NCI-H1092 (cell line): ENCODE measurements around the gene MGAM2.

Experiments
- DNase-seq: peaks from one replicate; lab custom pipeline; 2025; lab: John Stamatoyannopoulos, UW

The MGAM2 gene

DNA sequence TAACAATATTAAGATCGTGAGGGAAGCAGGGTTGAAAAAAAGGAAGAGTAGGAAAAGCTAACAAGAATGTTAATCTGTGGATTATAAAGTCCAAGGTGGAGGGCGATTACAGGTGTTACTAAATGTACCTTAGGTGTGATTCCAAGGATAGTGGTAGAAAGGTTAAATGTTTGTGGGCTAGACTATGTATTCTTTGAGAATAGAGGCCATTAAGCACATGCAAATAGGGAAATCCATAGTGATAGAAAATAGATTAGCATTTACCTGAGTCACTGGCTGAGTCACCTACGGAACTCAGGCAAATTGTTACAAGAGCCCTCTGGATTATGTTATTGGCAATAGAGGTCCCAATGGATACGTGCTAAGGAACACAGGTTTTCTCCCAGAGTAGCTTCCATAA is 9.0 kb downstream of the MGAM2 start:
- DNase-seq = no peak

DNA sequence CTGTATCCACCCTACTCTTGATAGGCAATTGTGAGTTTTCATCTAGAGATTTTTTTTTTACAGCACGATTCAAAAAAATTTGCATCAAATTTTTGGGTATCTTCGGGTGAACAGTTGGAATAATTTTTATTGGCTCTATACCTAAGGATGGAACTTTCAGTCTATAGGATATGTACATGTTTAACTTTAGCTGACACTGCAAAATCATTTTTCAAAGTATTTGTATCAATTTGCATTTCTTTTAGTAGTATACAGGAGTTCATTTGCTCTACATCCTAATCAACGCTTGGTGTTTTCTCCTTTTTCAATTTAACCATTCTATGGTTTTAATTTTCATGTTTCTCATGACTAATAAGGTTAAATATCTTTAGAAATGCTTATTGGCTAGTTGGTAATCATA is 11.7 kb downstream of the MGAM2 start:
- DNase-seq = no peak

DNA sequence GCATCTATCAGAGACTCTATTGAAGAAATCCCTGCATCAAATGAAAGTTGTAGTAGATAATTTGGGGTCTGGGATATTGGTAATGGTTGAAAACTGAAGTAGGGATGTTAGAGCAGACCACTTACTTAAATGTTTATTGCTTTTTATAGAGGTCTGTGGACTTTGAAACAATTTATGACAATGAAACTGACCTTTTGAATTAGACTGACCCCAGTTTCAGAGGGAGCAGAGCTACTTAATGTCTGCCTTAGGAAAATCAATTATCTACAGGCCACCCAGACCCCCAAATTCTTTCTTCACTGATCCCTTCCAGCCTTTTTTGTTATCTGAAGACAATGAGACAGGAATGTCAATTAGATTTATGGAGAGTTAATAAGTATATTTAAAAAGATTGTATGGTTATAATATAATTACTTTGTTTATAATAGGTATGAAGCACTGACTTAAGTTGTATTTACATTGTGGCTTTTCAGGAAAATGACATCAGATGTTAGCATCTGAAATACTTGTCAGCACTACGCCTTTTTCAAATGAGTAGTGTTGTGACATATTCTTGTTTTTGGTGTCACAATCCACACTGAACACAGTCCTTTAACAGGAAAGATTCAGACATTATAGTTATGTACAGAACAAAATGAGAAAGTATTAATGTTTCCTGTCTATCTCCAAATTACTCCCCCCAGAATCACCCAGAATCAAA is 13.9 kb downstream of the MGAM2 start:
- DNase-seq = no peak

DNA sequence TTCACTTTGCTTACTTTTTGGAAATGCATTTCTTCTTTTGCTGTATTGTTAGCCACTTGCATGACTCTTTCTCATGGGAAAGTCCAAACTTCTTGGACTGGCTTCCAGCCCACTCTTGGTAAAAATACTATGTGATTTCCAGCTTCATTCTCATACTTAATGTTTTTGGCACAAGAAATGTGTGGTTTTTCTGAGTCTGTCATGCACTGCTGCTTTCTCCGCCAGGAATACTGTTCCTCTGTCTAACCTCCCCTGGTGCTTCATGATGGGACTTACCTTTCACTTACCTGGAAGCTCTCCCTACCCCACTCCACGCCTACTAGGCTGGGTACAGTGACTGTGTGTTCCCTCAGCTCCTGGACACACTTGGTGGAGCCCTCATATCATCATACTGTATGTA is 18.7 kb downstream of the MGAM2 start:
- no peak for DNase-seq

DNA sequence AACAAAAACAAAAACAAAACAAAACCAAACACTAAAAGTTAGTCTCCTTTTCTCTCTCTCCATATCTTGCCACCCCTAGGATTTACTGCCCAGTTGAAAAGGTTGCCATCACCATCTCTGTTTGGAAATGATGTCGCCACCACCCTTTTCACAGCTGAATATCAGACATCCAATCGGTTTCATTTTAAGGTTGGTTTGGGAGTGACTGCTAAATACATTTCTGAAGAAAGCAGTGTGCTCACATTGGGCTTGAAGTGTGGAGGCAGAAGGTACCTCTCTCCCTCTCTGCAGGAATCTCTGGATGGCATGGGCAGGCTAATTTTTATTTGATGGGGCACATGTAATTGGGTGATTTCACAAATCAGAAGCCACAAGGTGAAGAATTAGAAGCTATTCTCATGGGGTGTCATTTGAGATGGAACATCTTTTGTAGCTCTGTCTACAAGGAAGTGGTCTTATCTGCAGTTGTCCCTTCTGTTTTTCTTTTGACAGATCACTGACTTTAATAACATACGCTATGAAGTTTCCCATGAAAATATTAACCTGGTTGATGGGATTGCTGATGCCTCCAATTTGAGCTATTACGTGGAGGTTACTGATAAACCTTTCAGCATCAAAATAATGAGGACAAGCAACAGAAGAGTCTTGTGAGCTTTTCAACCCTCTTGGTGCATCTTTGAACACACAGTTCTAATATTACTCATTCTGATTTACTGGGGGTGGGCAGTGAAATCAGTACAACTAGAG is 20.1 kb downstream of the MGAM2 start:
- DNase-seq = no peak

DNA sequence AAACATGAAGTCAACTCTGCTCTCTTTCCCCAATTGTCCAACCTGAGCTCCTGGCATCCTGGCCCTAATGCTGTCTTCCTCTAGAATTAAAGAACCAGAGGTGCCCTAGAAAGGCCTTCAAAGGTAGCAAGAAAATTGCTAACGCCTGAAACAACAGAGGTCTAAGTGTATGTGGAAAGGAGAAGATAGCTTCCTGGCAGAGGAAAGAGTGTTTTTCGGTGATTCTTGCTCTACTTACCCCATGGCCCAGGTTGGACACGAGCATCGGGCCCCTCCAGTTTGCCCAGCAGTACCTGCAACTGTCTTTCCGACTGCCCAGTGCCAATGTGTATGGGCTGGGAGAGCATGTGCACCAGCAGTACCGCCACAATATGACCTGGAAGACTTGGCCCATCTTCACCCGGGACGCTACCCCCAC is 22.2 kb downstream of the MGAM2 start:
- no peak for DNase-seq

- DNase-seq = no peak
Observed at GRCh38 chr7:142134909-142135308, 23.4 kb downstream of the MGAM2 start.

GRCh38 chr7:142138996-142139395 is 27.5 kb downstream of the MGAM2 start:
- no peak for DNase-seq

DNA sequence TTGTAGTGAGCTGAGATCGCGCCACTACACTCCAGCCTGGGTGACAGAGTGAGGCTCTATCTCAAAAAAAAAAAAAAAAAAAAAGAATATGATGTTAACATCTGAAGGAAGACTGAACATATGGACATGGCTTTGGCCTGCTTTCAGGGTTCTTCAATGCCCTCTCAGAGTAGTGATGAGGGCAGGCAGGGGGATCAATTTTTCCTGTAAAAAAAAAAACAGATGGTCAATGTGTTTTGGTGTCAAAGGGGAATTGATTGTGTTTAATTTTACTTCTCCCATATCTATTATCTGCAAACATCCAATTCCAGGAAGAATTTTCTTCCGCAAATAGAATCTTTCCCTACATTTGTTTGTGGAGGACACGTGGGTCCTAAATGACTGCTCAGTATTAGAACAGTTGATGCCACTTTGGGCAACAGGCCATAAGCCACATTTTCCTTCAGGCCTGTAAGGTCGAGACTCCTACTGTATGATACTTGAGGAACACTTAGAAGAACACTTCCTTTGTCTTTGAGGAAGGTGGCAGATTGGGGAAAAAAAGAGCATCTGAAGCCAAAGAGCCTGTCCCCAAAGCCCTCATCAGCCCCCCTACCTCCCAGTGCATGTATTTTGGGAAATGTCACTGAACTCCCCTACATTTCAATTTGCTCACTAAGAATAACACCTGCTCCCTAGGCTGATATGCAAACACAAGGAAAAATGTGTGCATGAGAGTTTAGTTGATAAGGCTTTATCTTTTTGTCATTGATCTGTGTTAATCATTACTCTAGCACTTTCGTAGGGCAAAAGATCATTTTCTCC is 28.3 kb downstream of the MGAM2 start:
- peak; percentile 46 for DNase-seq

DNA sequence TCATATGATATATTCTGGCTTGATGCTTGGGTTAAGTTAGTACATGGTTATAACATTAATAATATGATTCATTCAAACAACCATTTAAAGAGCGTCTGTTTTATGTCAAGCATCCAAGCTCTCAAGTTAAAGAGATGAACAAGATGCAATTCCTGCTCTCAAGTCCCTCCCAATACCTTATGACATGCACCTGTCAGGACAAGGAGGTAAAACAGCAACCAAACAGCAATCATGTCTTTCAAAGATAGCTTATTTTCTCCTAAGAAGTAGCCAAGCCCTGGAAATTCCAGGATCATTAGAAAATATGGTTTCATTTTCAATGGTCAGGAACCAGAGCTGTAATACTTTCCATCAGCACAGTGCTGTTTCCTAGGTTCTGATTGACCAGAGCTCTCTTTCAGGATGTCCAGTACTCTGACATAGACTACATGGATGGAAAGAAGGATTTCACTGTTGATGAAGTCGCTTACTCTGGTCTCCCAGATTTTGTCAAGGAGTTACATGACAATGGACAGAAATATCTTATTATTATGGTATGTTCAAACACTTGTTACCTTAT is 29.0 kb downstream of the MGAM2 start:
- DNase-seq = no peak

GRCh38 chr7:142142702-142143101 is 31.2 kb downstream of the MGAM2 start:
- no peak for DNase-seq

GRCh38 chr7:142146124-142146523 is 34.6 kb downstream of the MGAM2 start:
- DNase-seq = no peak

GRCh38 chr7:142150356-142150755 is 38.8 kb downstream of the MGAM2 start:
- no peak for DNase-seq

- DNase-seq = no peak
Observed at GRCh38 chr7:142150869-142151268, 39.4 kb downstream of the MGAM2 start.

- DNase-seq = no peak
Observed at GRCh38 chr7:142152076-142152475, 40.6 kb downstream of the MGAM2 start.

DNA sequence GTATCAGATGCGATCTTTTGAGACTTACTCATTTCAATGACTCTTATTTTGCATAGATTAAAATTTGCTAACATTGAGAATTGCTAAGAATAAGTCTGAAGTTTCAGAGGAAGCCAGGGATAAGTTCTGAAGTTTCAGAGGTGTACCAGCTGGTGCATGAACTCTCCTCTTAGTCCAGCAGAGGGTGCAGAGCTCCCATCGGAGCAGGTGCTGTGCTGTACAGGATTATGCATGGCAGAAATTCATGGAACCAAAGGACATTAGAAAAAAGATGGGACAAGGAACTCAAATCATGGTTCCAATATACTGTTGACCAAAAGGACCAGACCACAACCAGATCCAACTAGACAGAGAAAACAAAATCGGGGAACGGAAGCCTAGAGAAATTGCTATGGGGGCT is 41.9 kb downstream of the MGAM2 start:
- DNase-seq = peak; percentile 16

GRCh38 chr7:142158736-142159496 is 47.4 kb downstream of the MGAM2 start:
- DNase-seq = no peak

GRCh38 chr7:142161921-142162320 is 50.4 kb downstream of the MGAM2 start:
- no peak for DNase-seq

- no peak for DNase-seq
Observed at GRCh38 chr7:142168746-142169145, 57.2 kb downstream of the MGAM2 start.

GRCh38 chr7:142172932-142173331 is 61.4 kb downstream of the MGAM2 start:
- DNase-seq = no peak

GRCh38 chr7:142174441-142174840 is 62.9 kb downstream of the MGAM2 start:
- no peak for DNase-seq

DNA sequence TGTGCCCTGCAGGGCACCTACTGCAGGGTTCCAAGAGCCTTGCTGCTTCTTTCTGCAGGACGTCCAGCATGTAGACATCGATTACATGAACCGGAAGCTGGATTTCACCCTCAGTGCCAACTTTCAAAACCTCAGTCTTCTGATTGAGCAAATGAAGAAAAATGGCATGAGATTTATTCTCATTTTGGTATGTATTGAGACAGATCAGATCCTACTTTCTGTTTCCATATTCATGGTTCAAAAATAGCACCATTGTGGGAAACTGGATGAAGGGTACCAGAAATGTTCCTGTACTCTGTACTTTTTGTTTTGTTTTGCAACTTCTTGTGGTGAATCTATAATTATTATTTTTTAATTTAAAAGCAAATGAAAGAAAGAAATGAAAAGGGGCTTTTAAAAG is 64.1 kb downstream of the MGAM2 start:
- no peak for DNase-seq
